Astrocyte of the spinal cord (primary cell): ENCODE measurements around the gene TCIRG1.
"Not testable (repeated sequence)": the region's sequence is repeated elsewhere in the genome, so short reads cannot be mapped to it uniquely, and the experiment has no call there.

Experiments
- DNase-seq: peaks from one replicate; pipeline ENCODE4 v3.0.0; 2011; ENCODE audit warnings: low read depth, low spot score
- H3K4me3 ChIP-seq: 2 replicates; pipeline ENCODE4 v1.5.1; 2011; ENCODE audit warnings: low read depth, mild to moderate bottlenecking, low read length, moderate library complexity
- CTCF ChIP-seq: IDR thresholded peaks from 2 replicates; pipeline ENCODE4 v1.5.1; 2012; ENCODE audit warnings: low read depth, mild to moderate bottlenecking, low read length, inconsistent platforms
- in situ Hi-C: cut with HindIII; loops from 2 replicates; pipeline ENCODE4 v1.10.0; 2017; ENCODE audit warnings: low sequenced_read_pairs

The TCIRG1 gene, protein sequence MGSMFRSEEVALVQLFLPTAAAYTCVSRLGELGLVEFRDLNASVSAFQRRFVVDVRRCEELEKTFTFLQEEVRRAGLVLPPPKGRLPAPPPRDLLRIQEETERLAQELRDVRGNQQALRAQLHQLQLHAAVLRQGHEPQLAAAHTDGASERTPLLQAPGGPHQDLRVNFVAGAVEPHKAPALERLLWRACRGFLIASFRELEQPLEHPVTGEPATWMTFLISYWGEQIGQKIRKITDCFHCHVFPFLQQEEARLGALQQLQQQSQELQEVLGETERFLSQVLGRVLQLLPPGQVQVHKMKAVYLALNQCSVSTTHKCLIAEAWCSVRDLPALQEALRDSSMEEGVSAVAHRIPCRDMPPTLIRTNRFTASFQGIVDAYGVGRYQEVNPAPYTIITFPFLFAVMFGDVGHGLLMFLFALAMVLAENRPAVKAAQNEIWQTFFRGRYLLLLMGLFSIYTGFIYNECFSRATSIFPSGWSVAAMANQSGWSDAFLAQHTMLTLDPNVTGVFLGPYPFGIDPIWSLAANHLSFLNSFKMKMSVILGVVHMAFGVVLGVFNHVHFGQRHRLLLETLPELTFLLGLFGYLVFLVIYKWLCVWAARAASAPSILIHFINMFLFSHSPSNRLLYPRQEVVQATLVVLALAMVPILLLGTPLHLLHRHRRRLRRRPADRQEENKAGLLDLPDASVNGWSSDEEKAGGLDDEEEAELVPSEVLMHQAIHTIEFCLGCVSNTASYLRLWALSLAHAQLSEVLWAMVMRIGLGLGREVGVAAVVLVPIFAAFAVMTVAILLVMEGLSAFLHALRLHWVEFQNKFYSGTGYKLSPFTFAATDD

DNA sequence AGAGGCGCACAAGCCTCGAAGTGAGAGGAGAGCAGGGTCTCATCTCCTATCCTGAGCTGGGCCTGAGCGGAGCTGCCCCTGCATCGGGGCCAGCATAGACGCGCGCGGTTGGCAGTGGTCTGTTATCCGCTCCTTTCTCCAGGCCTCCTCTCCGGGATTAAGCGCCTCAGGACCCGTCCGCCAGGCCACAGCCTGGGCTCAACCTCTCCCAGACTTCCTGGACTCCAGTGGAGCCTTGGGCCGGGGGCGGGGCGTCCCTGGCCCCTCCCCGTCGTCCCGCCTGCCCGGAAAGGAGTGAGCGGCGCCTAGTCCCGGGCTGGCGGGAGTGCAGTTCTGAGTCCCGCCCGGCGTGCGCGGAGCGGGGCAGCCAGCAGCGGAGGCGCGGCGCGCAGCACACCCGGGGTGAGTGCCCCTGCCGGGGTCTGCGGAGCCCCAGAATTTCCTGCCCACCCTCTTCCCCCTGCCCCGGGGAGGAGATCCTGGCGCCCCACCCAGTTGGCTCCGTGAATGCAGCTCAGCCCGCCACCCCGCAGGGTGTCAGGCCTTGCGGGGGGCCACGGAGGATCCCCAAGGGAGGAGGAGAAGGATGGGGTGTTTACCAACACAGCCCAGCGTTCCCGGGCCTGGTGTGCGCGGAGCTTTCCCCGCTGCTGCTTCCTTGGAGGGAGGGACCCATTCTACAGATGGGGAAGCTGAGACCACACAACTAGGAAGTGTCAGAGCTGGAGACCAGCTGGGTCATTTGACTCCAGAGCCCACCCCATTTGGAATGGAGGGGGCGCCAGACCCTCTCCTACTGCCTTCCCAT is at the start of gene TCIRG1:
Gene TCIRG1 (plus strand): TSS at position 308 of the 808 bp plus-strand sequence. CDS start 2,247 bp downstream, outside the sequence.
- DNase-seq = peak; percentile 76
- in situ Hi-C loops = no loop called here

GRCh38 chr11:67990546-67991346 is 48.1 kb upstream of the TCIRG1 start:
- H3K4me3 ChIP-seq, in situ Hi-C loops, DNase-seq: not testable (repeated sequence)

More for the DNA sequence above, at the start of gene TCIRG1:
- H3K4me3 ChIP-seq = peak within 1 kb of the TSS; percentile 58
- no peak for TF ChIP-seq CTCF

DNA sequence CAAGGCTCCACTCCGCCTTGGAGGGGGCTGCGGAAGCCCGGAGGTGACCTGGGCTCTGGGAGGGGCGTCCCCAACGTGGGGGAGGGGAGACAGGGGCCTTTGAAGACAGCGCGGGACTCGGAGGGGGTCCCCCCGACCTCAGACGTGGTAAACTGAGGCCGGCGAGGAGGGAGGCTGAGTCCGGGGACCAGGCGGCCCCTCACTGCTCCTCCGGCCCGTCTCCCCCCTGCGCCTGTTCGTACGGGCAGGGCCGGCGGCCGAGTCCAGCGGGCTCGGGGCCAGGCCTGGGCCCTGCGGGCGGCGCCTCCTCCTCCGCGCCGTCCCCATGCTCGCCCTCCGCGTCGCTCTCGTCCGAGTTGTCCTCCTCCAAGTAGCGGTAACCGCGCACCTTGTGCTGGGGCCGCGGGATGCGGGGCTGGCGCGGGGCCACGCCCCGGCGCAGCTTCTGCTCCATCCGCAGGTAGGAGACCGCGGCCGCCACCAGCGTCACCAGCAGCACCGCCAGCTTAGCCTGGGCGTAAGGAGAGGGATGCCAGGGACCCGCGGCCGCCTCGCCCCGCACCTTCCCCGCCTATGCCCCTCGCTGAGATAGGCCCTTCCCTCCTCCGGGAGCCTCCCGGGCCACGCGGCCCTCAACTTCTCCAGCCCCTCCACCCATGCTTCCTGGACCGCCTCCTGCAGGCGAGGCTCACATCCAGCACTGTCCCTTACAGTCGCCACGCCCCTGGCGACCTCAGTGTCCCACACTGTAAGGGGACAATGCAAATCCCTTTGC is 47.3 kb upstream of the TCIRG1 start:
- in situ Hi-C loops, DNase-seq, H3K4me3 ChIP-seq: not testable (repeated sequence)

GRCh38 chr11:67993821-67994220 is 45.0 kb upstream of the TCIRG1 start:
- TF ChIP-seq CTCF = peak; percentile 49
- in situ Hi-C loops, H3K4me3 ChIP-seq, DNase-seq: not testable (repeated sequence)

DNA sequence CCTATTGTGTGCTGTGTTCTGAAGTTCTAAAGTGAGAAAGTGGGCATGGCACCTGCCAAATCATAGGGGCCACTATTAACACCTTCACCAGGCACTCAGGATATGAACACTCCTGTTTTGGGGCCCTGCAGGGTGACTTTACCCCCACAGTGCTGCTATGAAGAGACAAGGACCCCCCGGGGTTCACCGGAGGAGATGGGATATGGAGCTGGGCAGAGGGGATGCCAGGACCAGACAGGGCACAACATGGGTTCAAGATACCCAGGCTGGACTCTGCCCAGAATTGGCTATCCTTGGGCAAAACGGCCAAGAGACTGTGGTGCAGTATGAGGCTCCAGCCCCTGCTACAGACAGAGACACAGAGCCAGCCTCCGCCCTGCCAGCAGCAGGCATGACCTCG is 44.4 kb upstream of the TCIRG1 start:
- H3K4me3 ChIP-seq, in situ Hi-C loops, DNase-seq: not testable (repeated sequence)

DNA sequence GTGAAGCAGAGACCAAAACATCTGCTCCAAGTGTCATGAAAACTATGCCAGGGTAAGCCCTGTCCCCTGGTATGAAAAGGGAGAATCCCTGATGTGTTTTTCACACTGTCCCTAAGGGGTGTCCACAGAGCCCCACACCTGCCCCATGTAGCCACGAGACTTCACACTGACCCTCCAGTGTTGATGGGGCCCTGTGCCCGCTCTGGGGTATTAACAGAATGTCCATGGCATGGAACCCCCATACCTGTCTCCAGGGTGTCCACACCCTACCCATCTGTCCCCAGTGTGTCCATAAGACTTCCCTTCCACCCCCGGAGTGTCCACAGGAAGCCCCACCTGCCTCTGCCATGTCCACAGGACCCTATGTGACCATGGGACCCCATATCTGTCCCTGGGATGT is 43.7 kb upstream of the TCIRG1 start:
- in situ Hi-C loops = not testable (repeated sequence)

DNA sequence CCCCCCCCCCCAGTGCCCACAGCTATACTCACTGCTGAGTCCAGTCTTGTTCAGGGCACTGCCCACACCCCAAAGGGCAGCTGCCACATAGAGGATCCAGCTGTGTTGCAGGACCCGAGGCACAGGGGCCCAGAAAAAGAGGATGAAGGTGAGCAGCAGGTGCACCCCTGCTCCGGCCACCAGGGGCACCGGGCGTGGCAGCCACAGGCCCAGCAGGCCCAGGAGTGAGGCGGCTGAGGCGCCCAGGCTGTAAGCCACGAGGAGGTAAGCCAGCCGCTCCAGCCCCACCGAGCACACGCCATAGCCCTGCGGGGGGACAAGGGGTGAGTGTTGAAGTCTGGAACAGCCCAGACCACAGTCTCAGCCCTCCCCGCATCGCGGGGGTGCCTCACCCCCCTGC is 43.2 kb upstream of the TCIRG1 start:
- DNase-seq, in situ Hi-C loops, H3K4me3 ChIP-seq: not testable (repeated sequence)

More for the DNA sequence above, 43.7 kb upstream of the TCIRG1 start:
- not testable (repeated sequence) for H3K4me3 ChIP-seq, DNase-seq

DNA sequence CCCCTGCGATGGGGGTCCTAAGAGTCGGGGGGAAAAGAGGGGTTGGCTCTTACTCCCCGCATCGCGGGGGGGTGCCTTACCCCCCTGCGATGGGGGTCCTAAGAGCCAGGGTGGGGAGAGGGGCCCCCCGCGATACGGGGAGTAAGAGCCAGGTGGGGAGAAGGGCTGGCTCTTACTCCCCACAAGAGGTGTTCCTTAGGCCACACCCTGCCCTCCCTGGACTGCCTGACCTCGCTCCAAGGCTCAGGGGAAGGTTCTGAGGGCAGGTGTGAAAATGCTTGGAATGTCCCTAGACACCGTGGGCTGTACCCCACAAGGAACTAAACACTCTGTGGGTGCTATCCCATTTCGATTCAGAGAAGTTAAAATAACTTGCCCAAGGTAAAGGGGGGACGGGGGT is 42.8 kb upstream of the TCIRG1 start:
- in situ Hi-C loops = no loop called here

More for the DNA sequence above, 42.8 kb upstream of the TCIRG1 start:
- no peak for DNase-seq
- no peak overlapping the region for H3K4me3 ChIP-seq
- TF ChIP-seq CTCF = no peak
